HAP-1 (cell line): Measurements from ENCODE around the gene SSUH2.
"Not testable (repeated sequence)": the region's sequence is repeated elsewhere in the genome, so short reads cannot be mapped to it uniquely, and the experiment has no call there.

Experiments
- DNase-seq, 2 experiments: peaks; one replicate each; pipeline ENCODE4 v3.0.0-alpha.2; 2016 to 2020; ENCODE audit warnings: low spot score in 2 of 2
- H3K27me3 ChIP-seq: fragments of 250-450 bp; sonication (Bioruptor Pico); 2 replicates; pipeline ENCODE4 v1.5.1; 2020; ENCODE audit warnings: low read depth, mild to moderate bottlenecking, moderate library complexity
- H3K36me3 ChIP-seq: fragments of 250-450 bp; sonication (Bioruptor Pico); replicated peaks from 2 replicates; pipeline ENCODE4 v1.5.1; 2020; ENCODE audit warnings: mild to moderate bottlenecking
- H3K4me1 ChIP-seq: fragments of 250-450 bp; sonication (Bioruptor Pico); 2 replicates; pipeline ENCODE4 v1.5.1; 2020; ENCODE audit warnings: mild to moderate bottlenecking
- H3K4me3 ChIP-seq: fragments of 250-450 bp; sonication (Bioruptor Pico); 2 replicates; pipeline ENCODE4 v1.5.1; 2020; ENCODE audit warnings: mild to moderate bottlenecking, moderate library complexity
- H3K9me3 ChIP-seq: fragments of 250-450 bp; sonication (Bioruptor Pico); 2 replicates; pipeline ENCODE4 v1.5.1; 2020; ENCODE audit warnings: mild to moderate bottlenecking, moderate library complexity
- in situ Hi-C: fragments of 300-500 bp; cut with MboI; formaldehyde crosslinking; loops from 3 replicates; pipeline ENCODE4 v1.14.3; 2020; ENCODE audit warnings: low sequenced_read_pairs, inconsistent platforms, mixed read lengths

The SSUH2 gene

DNA sequence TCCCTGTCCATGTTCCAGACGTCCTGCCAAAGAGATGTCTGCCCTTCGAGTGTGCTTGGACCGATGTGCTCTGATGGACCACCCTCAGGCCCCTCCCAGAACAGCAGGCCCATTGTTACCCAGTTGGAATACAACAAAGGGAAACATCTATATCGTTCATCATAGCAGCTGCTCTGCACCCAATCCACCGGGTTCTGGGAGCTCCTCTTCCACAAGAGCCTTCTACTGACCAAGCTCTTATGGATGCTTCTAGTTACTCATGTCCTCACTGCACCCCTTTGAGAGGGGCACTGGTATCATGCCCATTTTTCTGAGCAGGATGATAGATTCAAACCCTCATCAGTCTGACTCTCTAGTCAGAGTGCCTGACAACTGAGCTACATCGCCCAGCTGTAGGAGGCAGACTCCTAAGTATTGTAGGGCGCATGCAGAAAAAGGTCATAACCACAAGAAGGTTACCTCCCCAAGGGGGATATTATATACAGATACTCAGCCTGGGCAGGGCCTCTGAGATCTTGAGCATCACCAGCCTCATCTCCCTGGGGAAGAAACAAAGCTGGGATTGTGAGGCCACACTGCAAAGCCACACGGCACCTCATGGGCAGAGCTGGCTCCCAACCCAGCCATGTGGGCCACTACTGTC, at the start of gene SSUH2:
SSUH2 (minus strand) TSS at position 51 of the 643 bp plus-strand sequence; CDS start at position 11, 40 bp downstream.
- in situ Hi-C loops: no loop called here
- H3K9me3 ChIP-seq: no peaks in the 10 kb centered on the region
- no peaks in the 10 kb centered on the region for H3K36me3 ChIP-seq
- no peak within 1 kb of the TSS for H3K4me3 ChIP-seq
- DNase-seq: no peak
- H3K27me3 ChIP-seq: peaks cover 6% of the 10 kb centered on the region
- H3K4me1 ChIP-seq: no peaks in the 10 kb centered on the region

DNA sequence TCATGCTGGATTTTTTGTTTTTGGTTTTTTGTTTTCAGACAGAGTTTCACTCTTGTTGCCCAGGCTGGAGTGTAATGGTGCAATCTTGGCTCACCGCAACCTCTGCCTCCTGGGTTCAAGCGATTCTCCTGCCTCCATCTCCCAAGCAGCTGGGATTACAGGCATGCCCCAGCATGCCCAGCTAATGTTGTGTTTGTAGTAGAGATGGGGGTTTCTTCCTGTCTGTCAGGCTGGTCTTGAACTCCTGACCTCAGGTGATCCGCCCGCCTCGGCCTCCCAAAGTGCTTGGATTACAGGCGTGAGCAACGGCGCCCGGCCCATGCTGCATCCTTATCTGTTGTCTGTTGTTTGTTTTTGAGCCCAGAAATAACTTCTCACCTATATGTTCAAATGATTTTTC, 46.7 kb upstream of the SSUH2 start:
- DNase-seq, H3K9me3 ChIP-seq, H3K4me3 ChIP-seq, H3K27me3 ChIP-seq, H3K36me3 ChIP-seq, H3K4me1 ChIP-seq, in situ Hi-C loops: not testable (repeated sequence)

- H3K9me3 ChIP-seq, in situ Hi-C loops, H3K4me3 ChIP-seq: not testable (repeated sequence)
Measured at GRCh38 chr3:8684992-8685391, 40.4 kb upstream of the SSUH2 start.

DNA sequence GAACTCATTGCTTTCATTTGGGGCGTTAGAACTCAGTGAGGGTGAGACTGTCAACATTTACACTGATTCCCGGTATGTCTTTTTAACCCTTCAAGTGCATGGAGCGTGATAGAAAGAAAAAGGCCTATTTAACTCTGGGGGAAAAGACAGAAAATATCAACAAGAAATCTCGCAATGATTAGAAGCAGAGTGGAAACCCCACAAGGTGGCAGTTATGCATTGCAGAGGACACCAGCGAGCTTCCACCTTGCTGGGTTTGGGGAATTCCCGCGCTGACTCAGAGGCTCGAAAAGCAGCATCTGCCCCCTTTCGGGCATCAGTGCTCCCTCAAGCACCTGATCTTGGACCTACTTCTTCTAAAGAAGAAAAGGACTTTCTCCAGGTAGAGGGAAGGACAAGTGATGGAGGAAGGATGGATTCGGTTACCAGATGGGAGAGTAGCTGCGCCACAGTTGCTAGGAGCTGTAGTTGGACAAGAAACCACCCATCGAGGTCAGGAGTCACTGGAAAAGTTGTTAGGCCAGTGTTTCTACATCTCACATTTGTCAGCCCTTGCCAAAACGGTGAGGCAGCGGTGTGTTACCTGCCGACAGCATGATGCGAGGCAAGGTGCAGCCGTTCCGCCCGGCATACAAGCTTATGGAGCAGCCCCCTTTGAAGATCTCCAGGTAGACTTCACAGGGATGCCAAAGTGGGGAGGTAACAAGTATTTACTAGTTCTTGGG, 38.4 kb upstream of the SSUH2 start:
- H3K9me3 ChIP-seq, H3K36me3 ChIP-seq, in situ Hi-C loops, H3K4me3 ChIP-seq, H3K27me3 ChIP-seq, H3K4me1 ChIP-seq, DNase-seq: not testable (repeated sequence)

More at GRCh38 chr3:8684992-8685391, 40.4 kb upstream of the SSUH2 start:
- not testable (repeated sequence) for H3K27me3 ChIP-seq, DNase-seq, H3K4me1 ChIP-seq, H3K36me3 ChIP-seq

DNA sequence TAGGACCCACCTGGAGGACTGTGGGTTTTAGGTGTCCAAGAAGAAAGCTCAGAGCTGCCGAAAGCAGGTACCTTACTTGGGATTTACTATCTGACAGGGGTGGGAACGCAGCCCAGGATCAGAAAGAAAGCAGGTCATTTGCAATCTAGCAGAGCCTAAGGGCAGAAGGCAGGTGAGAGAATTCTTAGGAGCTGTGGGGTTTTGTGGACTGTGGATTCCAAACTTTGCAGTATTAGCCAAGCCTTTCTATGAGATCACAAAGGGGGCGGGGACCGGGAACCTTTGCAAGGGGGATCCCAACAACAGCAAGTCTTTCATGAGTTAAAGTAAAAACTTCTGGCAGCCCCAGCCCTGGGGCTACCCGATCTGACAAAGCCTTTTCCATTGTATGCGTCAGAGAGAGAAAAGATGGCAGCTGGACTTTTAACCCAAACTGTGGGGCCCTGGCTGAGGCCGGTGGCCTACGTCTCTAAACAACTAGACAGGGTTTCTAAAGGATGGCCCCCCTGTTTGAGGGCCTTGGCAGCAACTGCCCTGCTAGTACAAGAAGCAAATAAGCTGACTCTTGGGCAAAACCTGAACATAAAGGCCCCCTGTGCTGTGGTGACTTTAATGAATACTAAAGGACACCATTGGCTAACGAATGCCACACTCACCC, 37.4 kb upstream of the SSUH2 start:
- DNase-seq, H3K36me3 ChIP-seq, H3K4me3 ChIP-seq, H3K9me3 ChIP-seq, in situ Hi-C loops, H3K4me1 ChIP-seq, H3K27me3 ChIP-seq: not testable (repeated sequence)

DNA sequence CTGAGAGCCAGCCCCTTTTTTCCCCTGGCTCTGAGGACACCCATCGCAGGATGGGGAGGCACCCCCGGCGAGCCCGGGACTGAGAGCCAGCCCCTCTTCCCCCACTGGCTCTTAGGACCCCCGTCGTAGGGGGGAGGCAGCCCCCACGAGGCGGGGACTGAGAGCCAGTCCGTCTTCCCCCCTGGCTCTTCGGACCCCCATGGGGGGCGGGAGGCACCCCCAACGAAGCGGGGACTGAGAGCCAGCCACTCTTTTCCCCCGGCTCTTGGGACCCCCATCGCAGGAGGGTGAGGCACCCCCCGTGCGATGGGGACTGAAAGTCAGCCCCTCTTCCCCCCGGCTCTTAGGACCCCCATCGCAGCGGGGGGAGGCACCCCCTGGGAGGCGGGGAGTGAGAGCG, 36.8 kb upstream of the SSUH2 start:
- no peaks in the 10 kb centered on the region for H3K27me3 ChIP-seq
- no peaks in the 10 kb centered on the region for H3K36me3 ChIP-seq
- H3K9me3 ChIP-seq: no peaks in the 10 kb centered on the region
- H3K4me1 ChIP-seq: no peaks in the 10 kb centered on the region
- H3K4me3 ChIP-seq: no peak overlapping the region
- in situ Hi-C loops: no loop called here
- DNase-seq: no peak

- H3K4me3 ChIP-seq, in situ Hi-C loops, H3K9me3 ChIP-seq: not testable (repeated sequence)
Measured at GRCh38 chr3:8679817-8680553, 35.4 kb upstream of the SSUH2 start.

GRCh38 chr3:8678751-8679150, 34.2 kb upstream of the SSUH2 start:
- Histone ChIP-seq H3K36me3 (no peaks in the 10 kb centered on the region), H3K4me3 (no peak overlapping the region), H3K9me3 (no peaks in the 10 kb centered on the region), H3K4me1 (no peaks in the 10 kb centered on the region), H3K27me3 (no peaks in the 10 kb centered on the region)
- no peak for DNase-seq
- in situ Hi-C loops: no loop called here

More at GRCh38 chr3:8679817-8680553, 35.4 kb upstream of the SSUH2 start:
- H3K4me1 ChIP-seq, DNase-seq, H3K36me3 ChIP-seq, H3K27me3 ChIP-seq: not testable (repeated sequence)

- in situ Hi-C loops, DNase-seq: not testable (repeated sequence)
Measured at GRCh38 chr3:8677258-8677657, 32.7 kb upstream of the SSUH2 start.

GRCh38 chr3:8675591-8675990, 31.0 kb upstream of the SSUH2 start:
- H3K27me3 ChIP-seq, in situ Hi-C loops, H3K9me3 ChIP-seq, H3K4me3 ChIP-seq, DNase-seq, H3K36me3 ChIP-seq, H3K4me1 ChIP-seq: not testable (repeated sequence)

More at GRCh38 chr3:8677258-8677657, 32.7 kb upstream of the SSUH2 start:
- H3K27me3 ChIP-seq, H3K36me3 ChIP-seq, H3K4me1 ChIP-seq, H3K9me3 ChIP-seq, H3K4me3 ChIP-seq: not testable (repeated sequence)

DNA sequence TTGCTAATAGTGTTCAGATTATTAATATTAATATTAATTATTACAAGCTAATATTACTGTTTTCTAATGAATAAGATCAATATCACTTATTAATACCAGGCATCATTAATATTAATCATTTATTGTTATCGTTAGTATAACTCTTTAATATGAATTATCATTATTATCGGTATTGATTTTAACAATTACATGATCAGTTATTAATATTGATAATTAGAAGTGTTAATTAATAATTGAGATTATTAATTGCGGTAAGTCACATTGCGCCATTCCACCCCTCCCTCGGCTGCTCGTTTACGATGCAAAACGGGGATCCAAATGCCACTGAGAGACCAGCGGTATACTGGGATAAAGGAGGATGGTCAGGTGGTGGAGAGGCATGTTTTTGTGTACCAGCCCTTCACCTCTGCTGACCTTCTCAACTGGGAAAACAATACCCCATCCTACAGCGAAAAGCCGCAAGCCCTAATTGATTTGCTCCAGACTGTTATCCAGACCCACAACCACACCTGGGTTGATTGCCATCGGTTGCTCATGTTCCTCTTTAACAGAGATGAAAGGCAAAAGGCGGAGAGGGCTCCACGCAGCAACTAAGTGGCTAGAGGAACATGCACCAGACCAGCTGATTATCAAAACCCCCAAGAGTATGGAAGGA, 28.6 kb upstream of the SSUH2 start:
- H3K9me3 ChIP-seq: no peaks in the 10 kb centered on the region
- in situ Hi-C loops: no loop called here
- no peak overlapping the region for H3K4me3 ChIP-seq
- H3K36me3 ChIP-seq: no peaks in the 10 kb centered on the region
- H3K27me3 ChIP-seq: peaks cover 6% of the 10 kb centered on the region; the same call in 1 of the 2 replicates
- no peak for DNase-seq
- no peaks in the 10 kb centered on the region for H3K4me1 ChIP-seq

GRCh38 chr3:8669019-8669418, 24.4 kb upstream of the SSUH2 start:
- no peak for DNase-seq
- in situ Hi-C loops: no loop called here
- H3K4me3 ChIP-seq: no peak overlapping the region

GRCh38 chr3:8668216-8668615, 23.6 kb upstream of the SSUH2 start:
- Histone ChIP-seq H3K4me1 (no peaks in the 10 kb centered on the region), H3K4me3 (no peak overlapping the region), H3K27me3 (peaks cover 18% of the 10 kb centered on the region), H3K9me3 (no peaks in the 10 kb centered on the region), H3K36me3 (no peaks in the 10 kb centered on the region)
- in situ Hi-C loops: no loop called here
- DNase-seq: no peak

More at GRCh38 chr3:8669019-8669418, 24.4 kb upstream of the SSUH2 start:
- Histone ChIP-seq H3K27me3 (peaks cover 18% of the 10 kb centered on the region), H3K4me1 (no peaks in the 10 kb centered on the region), H3K9me3 (no peaks in the 10 kb centered on the region), H3K36me3 (no peaks in the 10 kb centered on the region)
